Ascending aorta (tissue), 2 donors: ENCODE data around the gene CEP112. TPM values are rescaled to one million over a fixed set of nuclear protein-coding genes. Genes with fewer than 3 reads are reported as not detected.
A peak's percentile ranks its signal among the peaks of the same experiment; 100 is the strongest.
"Not testable (repeated sequence)": the region's sequence is repeated elsewhere in the genome, so short reads cannot be mapped to it uniquely, and the experiment has no call there.

Source experiments
- DNase-seq, 2 donors: peaks; one replicate each; pipeline ENCODE4 v3.0.0-alpha.2; 2019; ENCODE audit warnings: low spot score in 2 of 2
- H3K27ac ChIP-seq, 2 donors: fragments of 200-600 bp; sonication (generic); one replicate each; pipeline ENCODE4 v1.5.1; 2016 to 2017; ENCODE audit warnings: mild to moderate bottlenecking in 1 of 2
- H3K27me3 ChIP-seq: fragments of 200-600 bp; sonication (generic); one replicate; pipeline ENCODE4 v1.5.1; 2017
- H3K36me3 ChIP-seq, 2 donors: fragments of 200-600 bp; sonication (generic); one replicate each; pipeline ENCODE4 v1.5.1; 2016
- H3K4me1 ChIP-seq, 2 donors: fragments of 200-600 bp; sonication (generic); one replicate each; pipeline ENCODE4 v1.5.1; 2016 to 2017; ENCODE audit warnings: mild to moderate bottlenecking in 1 of 2
- H3K4me3 ChIP-seq, 2 donors: fragments of 200-600 bp; sonication (generic); one replicate each; pipeline ENCODE4 v1.5.1; 2016 to 2017; ENCODE audit warnings: mild to moderate bottlenecking in 1 of 2
- H3K9me3 ChIP-seq, 2 donors: fragments of 200-600 bp; sonication (generic); one replicate each; pipeline ENCODE4 v1.5.1; 2016
- intact Hi-C: fragments of 100-400 bp; cut with DNase I; formaldehyde crosslinking; loops from one replicate; pipeline ENCODE4 v1.15.1; 2023
- total RNA-seq: library from RNA; depleted of rRNA; stranded (reverse); fragments of >200 nt; gene quantifications from one replicate; pipeline ENCODE4 v1.1.0, GENCODE V29; 2016
- TF ChIP-seq, protein P1 (sequence below), 3 experiments: fragments of 200-600 bp in 2 of 3; fragments of 450-650 bp in 1 of 3; sonication (generic) in 2 of 3; IDR thresholded peaks; one replicate each; pipeline ENCODE4 v1.5.1; 2016 to 2019; ENCODE audit warnings: antibody characterized with exemption in 3 of 3, mild to moderate bottlenecking in 1 of 3, moderate library complexity in 1 of 3

CEP112 gene
- total RNA-seq, 1 donor from 2014 or later: 11.4 TPM

DNA sequence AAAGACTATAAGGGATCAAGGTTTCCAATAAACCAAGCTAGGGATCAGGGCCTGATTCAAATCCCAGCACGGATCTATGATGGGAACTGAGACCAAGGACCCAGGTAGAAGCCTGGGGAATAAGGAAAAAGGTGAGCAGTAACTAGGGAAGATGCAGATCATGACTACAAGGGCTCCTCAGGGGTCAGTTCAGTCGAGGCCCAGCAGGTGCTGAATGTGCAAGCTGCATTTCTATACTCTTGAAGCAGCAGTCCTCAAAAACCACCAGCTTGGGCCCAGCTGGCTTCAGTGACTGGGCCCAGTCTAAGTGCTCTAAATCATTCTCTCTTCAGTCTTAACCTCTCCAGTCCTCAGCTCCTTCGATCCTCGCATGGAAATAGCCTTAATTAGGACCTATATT is 401.7 kb downstream of the CEP112 start:
- TF ChIP-seq, protein P1, sequence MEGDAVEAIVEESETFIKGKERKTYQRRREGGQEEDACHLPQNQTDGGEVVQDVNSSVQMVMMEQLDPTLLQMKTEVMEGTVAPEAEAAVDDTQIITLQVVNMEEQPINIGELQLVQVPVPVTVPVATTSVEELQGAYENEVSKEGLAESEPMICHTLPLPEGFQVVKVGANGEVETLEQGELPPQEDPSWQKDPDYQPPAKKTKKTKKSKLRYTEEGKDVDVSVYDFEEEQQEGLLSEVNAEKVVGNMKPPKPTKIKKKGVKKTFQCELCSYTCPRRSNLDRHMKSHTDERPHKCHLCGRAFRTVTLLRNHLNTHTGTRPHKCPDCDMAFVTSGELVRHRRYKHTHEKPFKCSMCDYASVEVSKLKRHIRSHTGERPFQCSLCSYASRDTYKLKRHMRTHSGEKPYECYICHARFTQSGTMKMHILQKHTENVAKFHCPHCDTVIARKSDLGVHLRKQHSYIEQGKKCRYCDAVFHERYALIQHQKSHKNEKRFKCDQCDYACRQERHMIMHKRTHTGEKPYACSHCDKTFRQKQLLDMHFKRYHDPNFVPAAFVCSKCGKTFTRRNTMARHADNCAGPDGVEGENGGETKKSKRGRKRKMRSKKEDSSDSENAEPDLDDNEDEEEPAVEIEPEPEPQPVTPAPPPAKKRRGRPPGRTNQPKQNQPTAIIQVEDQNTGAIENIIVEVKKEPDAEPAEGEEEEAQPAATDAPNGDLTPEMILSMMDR (IDR thresholded peaks at IDR 0.05): no peak
- intact Hi-C loops: no loop called here
- no peak for DNase-seq

DNA sequence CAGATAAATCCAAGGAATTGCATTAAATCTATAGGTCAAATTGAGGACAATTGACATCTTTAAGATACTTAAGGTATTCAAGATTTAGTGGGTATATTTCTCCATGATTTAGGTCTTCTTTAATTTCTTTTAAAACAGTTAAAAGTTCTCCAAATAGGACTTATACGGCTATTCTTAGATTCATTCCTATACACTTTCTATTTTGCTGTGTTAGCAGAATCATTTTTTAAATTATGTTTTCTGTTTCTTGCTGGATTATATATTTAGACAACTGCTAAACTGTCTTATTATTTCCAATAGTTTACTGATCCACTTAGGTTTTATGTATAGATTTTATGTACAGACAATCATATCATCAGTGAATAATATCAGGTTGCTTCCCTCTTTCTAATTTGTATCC is 404.4 kb downstream of the CEP112 start:
- TF ChIP-seq, protein P1 (IDR thresholded peaks at IDR 0.05): no peak
- Histone ChIP-seq H3K27ac (no peak overlapping the region), H3K4me3 (no peak overlapping the region), H3K36me3 (no peaks in the 10 kb centered on the region), H3K4me1 (peaks cover 6 to 15% of the 10 kb centered on the region in 2 donors), H3K9me3 (no peaks in the 10 kb centered on the region), H3K27me3 (no peaks in the 10 kb centered on the region)
- intact Hi-C loops: loop anchor here (5.0 to 10.0 kb wide), 3 partner anchors 230 to 513 kb away; no protein-coding TSS in a partner anchor
- no peak for DNase-seq

More for the DNA sequence above, 401.7 kb downstream of the CEP112 start:
- no peak overlapping the region for H3K4me3 ChIP-seq
- H3K36me3 ChIP-seq: no peaks in the 10 kb centered on the region
- H3K27me3 ChIP-seq: no peaks in the 10 kb centered on the region
- H3K4me1 ChIP-seq: peaks cover 0 to 4% of the 10 kb centered on the region in 2 donors
- H3K9me3 ChIP-seq: no peaks in the 10 kb centered on the region
- H3K27ac ChIP-seq: no peak overlapping the region

DNA sequence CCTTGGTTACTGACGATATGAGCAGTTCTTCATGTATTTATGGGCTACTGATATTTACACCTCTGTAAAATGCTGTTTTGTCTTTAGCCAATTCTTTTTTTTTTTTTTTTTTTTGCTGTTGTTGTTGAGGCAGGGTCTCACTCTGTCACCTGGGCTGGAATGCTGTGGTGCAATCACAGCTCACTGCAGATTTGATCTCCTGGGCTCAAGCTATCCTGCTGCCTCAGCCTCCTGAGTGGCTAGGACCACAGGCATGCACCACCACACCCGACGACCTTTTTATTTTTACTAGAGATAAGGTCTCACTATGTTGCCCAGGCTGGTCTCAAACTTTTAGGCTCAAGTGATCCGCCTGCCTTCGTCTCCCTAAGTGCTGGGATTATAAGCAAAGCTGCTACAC is 405.5 kb downstream of the CEP112 start:
- Histone ChIP-seq H3K27ac (no peak overlapping the region), H3K4me1 (peaks cover 6 to 15% of the 10 kb centered on the region in 2 donors), H3K9me3 (no peaks in the 10 kb centered on the region), H3K36me3 (no peaks in the 10 kb centered on the region), H3K27me3 (no peaks in the 10 kb centered on the region), H3K4me3 (no peak overlapping the region)
- DNase-seq: no peak
- TF ChIP-seq, protein P1 (IDR thresholded peaks at IDR 0.05): no peak
- intact Hi-C loops: loop anchor here (5.0 to 10.0 kb wide), 3 partner anchors 229 to 512 kb away; no protein-coding TSS in a partner anchor

DNA sequence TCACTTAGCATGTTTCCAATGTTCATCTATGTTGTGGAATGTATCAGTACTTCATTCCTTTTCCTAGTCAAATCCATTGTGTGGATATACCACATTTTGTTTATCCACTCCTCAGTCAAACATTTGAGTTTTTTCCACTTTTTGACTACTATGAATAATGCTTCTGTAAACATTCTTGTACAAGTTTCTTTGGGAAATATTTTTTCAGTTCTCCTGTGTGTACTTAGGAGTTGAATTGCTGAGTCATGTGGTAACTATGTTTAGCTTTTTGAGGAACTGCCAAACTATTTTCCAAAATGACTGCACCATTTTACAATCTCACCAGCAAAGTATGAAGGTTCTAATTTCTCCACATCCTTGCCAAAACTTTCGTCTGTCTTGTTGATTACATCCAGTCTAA is 406.8 kb downstream of the CEP112 start:
- Histone ChIP-seq H3K4me1 (peaks cover 6 to 15% of the 10 kb centered on the region in 2 donors), H3K27me3 (no peaks in the 10 kb centered on the region), H3K36me3 (no peaks in the 10 kb centered on the region), H3K4me3 (no peak overlapping the region), H3K27ac (peak overlapping the region; percentile 52 to 61), H3K9me3 (no peaks in the 10 kb centered on the region)
- intact Hi-C loops: loop anchor here (5.0 to 10.0 kb wide), 3 partner anchors 228 to 510 kb away; no protein-coding TSS in a partner anchor
- TF ChIP-seq, protein P1 (IDR thresholded peaks at IDR 0.05): no peak
- no peak for DNase-seq

DNA sequence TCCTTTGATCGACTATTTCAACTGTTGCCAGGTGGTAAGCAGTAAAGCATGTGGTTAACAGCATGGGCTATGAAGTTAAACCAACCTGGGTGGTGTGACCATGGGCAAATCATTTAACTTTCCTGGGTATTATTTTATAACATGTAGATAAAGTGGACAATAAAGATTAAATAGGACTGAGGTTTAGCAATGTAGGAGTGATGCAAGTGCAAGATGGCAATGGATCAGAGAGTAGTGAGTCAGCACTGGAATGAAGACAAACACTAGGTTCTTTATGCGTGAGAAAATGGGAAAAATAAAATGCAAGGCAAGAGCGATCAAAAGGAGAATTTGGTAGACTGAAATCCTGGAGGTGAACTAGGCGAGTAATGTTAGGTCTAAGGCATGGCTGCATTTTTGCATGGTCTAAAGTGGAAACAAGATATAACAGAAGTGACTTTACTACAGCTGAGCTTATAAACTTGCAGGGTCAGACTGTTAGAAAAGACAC is 408.0 kb downstream of the CEP112 start:
- TF ChIP-seq, protein P1 (IDR thresholded peaks at IDR 0.05): no peak
- Histone ChIP-seq H3K36me3 (no peaks in the 10 kb centered on the region), H3K27ac (no peak overlapping the region), H3K4me1 (peaks cover 6 to 15% of the 10 kb centered on the region in 2 donors), H3K27me3 (no peaks in the 10 kb centered on the region), H3K9me3 (no peaks in the 10 kb centered on the region), H3K4me3 (no peak overlapping the region)
- no peak for DNase-seq
- intact Hi-C loops: loop anchor here (10.0 kb wide), 1 partner anchor 509 kb away; no protein-coding TSS in a partner anchor

DNA sequence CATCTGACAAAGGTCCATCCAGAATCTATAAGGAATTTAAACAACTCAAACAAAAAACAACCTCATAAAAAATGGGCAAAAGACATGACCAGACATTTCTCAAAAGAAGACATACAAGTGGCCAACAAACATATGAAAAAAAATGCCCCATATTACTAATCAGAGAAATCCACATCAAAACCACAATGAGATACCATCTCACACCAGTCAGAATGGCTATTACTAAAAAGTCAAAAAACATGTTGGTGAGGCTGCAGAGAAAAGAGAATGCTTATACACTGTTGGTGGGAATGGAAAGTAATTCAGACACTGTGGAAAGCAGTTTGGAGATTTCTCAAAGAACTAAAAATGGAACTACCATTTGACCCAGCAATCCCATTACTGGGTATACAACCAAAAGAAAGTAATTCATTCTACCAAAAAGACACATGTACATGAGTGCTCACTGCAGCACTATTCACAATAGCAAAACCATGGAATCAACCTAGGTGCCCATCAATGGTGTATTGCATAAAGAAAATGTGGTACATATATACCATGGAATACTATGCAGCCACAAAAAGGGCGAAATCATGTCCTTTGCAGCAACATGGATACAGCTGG is 409.7 kb downstream of the CEP112 start:
- intact Hi-C loops: loop anchor here (10.0 kb wide), 1 partner anchor 507 kb away; no protein-coding TSS in a partner anchor
- H3K4me1 ChIP-seq: peaks cover 6 to 15% of the 10 kb centered on the region in 2 donors
- H3K27ac ChIP-seq, H3K36me3 ChIP-seq, DNase-seq, H3K27me3 ChIP-seq, H3K4me3 ChIP-seq, H3K9me3 ChIP-seq: not testable (repeated sequence)
